ENCODE measurements around the gene IGSF11. TPM values are rescaled to one million over a fixed set of nuclear protein-coding genes. Genes with fewer than 3 reads are reported as not detected.
"Not testable (repeated sequence)": the region's sequence is repeated elsewhere in the genome, so short reads cannot be mapped to it uniquely, and the experiment has no call there.

The IGSF11 gene
- total RNA-seq, 1 donor from 2014 or later, result 0.13 TPM

- no peak for DNase-seq (ENCODE audit: low read depth in 2 of 2)
Observed at GRCh38 chr3:118990823-118991560, 43.7 kb downstream of the IGSF11 start.

GRCh38 chr3:118988198-118989130 is 46.2 kb downstream of the IGSF11 start:
- no peak for DNase-seq (ENCODE audit: low read depth in 2 of 2)

GRCh38 chr3:118987477-118987876 is 47.2 kb downstream of the IGSF11 start:
- no peak for DNase-seq (ENCODE audit: low read depth in 2 of 2)

GRCh38 chr3:118986734-118987133 is 47.9 kb downstream of the IGSF11 start:
- DNase-seq (ENCODE audit: low read depth in 2 of 2), result no peak

GRCh38 chr3:118984699-118985098 is 49.9 kb downstream of the IGSF11 start:
- no peak for DNase-seq (ENCODE audit: low read depth in 2 of 2)

- no peak for DNase-seq (ENCODE audit: low read depth in 2 of 2)
Observed at GRCh38 chr3:118981494-118982134, 53.0 kb downstream of the IGSF11 start.

- DNase-seq (ENCODE audit: low read depth in 2 of 2), result no peak
Observed at GRCh38 chr3:118980832-118981231, 53.8 kb downstream of the IGSF11 start.

GRCh38 chr3:118978393-118978758 is 56.3 kb downstream of the IGSF11 start:
- DNase-seq (ENCODE audit: low read depth in 2 of 2), result no peak

- DNase-seq (ENCODE audit: low read depth in 2 of 2), result no peak
Observed at GRCh38 chr3:118977671-118978392, 56.8 kb downstream of the IGSF11 start.

- no peak for DNase-seq (ENCODE audit: low read depth in 2 of 2)
Observed at GRCh38 chr3:118977118-118977517, 57.5 kb downstream of the IGSF11 start.

GRCh38 chr3:118975476-118975875 is 59.2 kb downstream of the IGSF11 start:
- DNase-seq (ENCODE audit: low read depth in 2 of 2), result not testable (repeated sequence)

GRCh38 chr3:118974356-118975097 is 60.1 kb downstream of the IGSF11 start:
- DNase-seq (ENCODE audit: low read depth in 2 of 2), result no peak

- no peak for DNase-seq (ENCODE audit: low read depth in 2 of 2)
Observed at GRCh38 chr3:118973050-118973449, 61.6 kb downstream of the IGSF11 start.

GRCh38 chr3:118970819-118971218 is 63.8 kb downstream of the IGSF11 start:
- DNase-seq (ENCODE audit: low read depth in 2 of 2), result no peak

- no peak for DNase-seq (ENCODE audit: low read depth in 2 of 2)
Observed at GRCh38 chr3:118968640-118969039, 66.0 kb downstream of the IGSF11 start.

- DNase-seq (ENCODE audit: low read depth in 2 of 2), result no peak
Observed at GRCh38 chr3:118968111-118968510, 66.5 kb downstream of the IGSF11 start.

GRCh38 chr3:118966700-118967099 is 67.9 kb downstream of the IGSF11 start:
- no peak for DNase-seq (ENCODE audit: low read depth in 2 of 2)

GRCh38 chr3:118963711-118964110 is 70.9 kb downstream of the IGSF11 start:
- no peak for DNase-seq (ENCODE audit: low read depth in 2 of 2)

GRCh38 chr3:118960876-118961450 is 73.7 kb downstream of the IGSF11 start:
- no peak for DNase-seq (ENCODE audit: low read depth in 2 of 2)

GRCh38 chr3:118955914-118956556 is 78.6 kb downstream of the IGSF11 start:
- no peak for DNase-seq (ENCODE audit: low read depth in 2 of 2)

Data from dermis microvascular lymphatic vessel endothelial cell (primary cell).